ENCODE data around the gene AP2B1. TPM values are rescaled to one million over a fixed set of nuclear protein-coding genes. Genes with fewer than 3 reads are reported as not detected.

The AP2B1 gene
- total and polyA plus RNA-seq, 7 donors = 43.2 to 86.4 (median 53.1) TPM

DNA sequence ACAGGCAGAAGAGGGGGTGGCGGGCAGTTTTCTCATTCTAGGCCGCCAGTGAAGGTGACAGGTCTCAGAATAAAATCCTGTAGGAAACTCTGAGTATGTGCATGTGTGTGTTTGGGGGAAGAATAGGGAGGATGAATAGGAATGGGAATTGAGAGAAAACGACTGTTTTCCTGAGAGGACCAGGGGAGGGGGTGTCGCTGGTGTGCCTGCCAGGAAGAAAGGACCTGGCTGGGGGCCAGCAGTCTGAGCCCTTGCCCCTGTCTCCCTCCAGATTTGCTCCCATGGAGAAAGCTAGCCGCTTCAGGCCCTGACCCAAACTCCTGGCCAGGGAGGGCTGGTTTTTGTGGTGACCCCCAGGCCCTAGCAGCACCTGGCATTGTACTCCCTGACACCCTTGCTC lies 187.9 kb downstream of the AP2B1 start:
- H3K27me3 ChIP-seq = no peaks in the 10 kb centered on the region
- H3K27ac ChIP-seq = peak overlapping the region; percentile 82 to 94 (median 88)
- WGBS, 2 donors = 52 to 70% methylated on average over 5 of the region's 5 CpGs
- DNase-seq = no peak
- no peaks in the 10 kb centered on the region for H3K36me3 ChIP-seq
- intact Hi-C loops (cut with DNase I) = no loop called here
- no peaks in the 10 kb centered on the region for H3K9me3 ChIP-seq
- H3K4me3 ChIP-seq = peak overlapping the region in 3 of 4 donors; percentile 18 to 42 (median 28)
- peaks cover 0 to 57% (median 32%) of the 10 kb centered on the region in 4 donors for H3K4me1 ChIP-seq
- TF ChIP-seq, protein P1, sequence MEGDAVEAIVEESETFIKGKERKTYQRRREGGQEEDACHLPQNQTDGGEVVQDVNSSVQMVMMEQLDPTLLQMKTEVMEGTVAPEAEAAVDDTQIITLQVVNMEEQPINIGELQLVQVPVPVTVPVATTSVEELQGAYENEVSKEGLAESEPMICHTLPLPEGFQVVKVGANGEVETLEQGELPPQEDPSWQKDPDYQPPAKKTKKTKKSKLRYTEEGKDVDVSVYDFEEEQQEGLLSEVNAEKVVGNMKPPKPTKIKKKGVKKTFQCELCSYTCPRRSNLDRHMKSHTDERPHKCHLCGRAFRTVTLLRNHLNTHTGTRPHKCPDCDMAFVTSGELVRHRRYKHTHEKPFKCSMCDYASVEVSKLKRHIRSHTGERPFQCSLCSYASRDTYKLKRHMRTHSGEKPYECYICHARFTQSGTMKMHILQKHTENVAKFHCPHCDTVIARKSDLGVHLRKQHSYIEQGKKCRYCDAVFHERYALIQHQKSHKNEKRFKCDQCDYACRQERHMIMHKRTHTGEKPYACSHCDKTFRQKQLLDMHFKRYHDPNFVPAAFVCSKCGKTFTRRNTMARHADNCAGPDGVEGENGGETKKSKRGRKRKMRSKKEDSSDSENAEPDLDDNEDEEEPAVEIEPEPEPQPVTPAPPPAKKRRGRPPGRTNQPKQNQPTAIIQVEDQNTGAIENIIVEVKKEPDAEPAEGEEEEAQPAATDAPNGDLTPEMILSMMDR (IDR thresholded peaks at IDR 0.05) = no peak
- TF ChIP-seq POLR2AphosphoS5 (IDR thresholded peaks at IDR 0.05) = no peak
- TF ChIP-seq EP300 (IDR thresholded peaks at IDR 0.05) = no peak
- no peak for TF ChIP-seq POLR2A (IDR thresholded peaks at IDR 0.05)

GRCh38 chr17:35775583-35775982 lies 188.5 kb downstream of the AP2B1 start:
- no peaks in the 10 kb centered on the region for H3K9me3 ChIP-seq
- peak overlapping the region in 2 of 4 donors; percentile 28 to 42 for H3K4me3 ChIP-seq
- H3K36me3 ChIP-seq = no peaks in the 10 kb centered on the region
- TF ChIP-seq POLR2A (IDR thresholded peaks at IDR 0.05) (no peak), POLR2AphosphoS5 (IDR thresholded peaks at IDR 0.05) (no peak), EP300 (IDR thresholded peaks at IDR 0.05) (no peak)
- TF ChIP-seq, protein P1 (IDR thresholded peaks at IDR 0.05) = no peak
- peaks cover 0 to 57% (median 32%) of the 10 kb centered on the region in 4 donors for H3K4me1 ChIP-seq
- H3K27me3 ChIP-seq = no peaks in the 10 kb centered on the region
- no peak for DNase-seq
- WGBS, 2 donors = 39 to 52% methylated on average over 6 of the region's 6 CpGs
- intact Hi-C loops (cut with DNase I) = no loop called here
- peak overlapping the region; percentile 82 to 94 (median 88) for H3K27ac ChIP-seq

Small RNA genes within 50 kb of the gene (small RNA-seq; reads per million reads assigned to genes)
- gene AC004134.1 (0 reads per million in 3 donors), gene AC015911.1 (0 reads per million in 3 donors), gene SNORD7 (121 to 196 (median 184) reads per million in 3 donors)

Other genes with a start within 250 kb of the AP2B1 start
- 10 to 100 TPM; 17.8 to 28.0 (median 25.7) TPM for gene SLFN11, start 213.7 kb upstream of the AP2B1 start, total RNA-seq
- 1 to 10 TPM; 1.2 to 4.6 (median 4.3) TPM for gene SLFN11, start 213.7 kb upstream of the AP2B1 start, polyA plus RNA-seq
- 10 to 100 TPM in 2 of 4 donors, 1 to 10 TPM in 2; 6.4 to 19.9 (median 10.2) TPM for gene SLFN12, start 154.8 kb upstream of the AP2B1 start, total RNA-seq
- 1 to 10 TPM in 2 of 3 donors, under 1 TPM in 1; 0.69 to 1.2 (median 1.1) TPM for gene SLFN12, start 154.8 kb upstream of the AP2B1 start, polyA plus RNA-seq
- gene SLFN13, start 138.6 kb upstream of the AP2B1 start, total RNA-seq = 10 to 100 TPM; 11.1 to 19.9 (median 17.8) TPM
- 1 to 10 TPM in 2 of 3 donors, under 1 TPM in 1; 0.23 to 3.0 (median 2.2) TPM for gene SLFN13, start 138.6 kb upstream of the AP2B1 start, polyA plus RNA-seq
- 1 to 10 TPM in 1 of 4 donors, under 1 TPM in 3; 0.27 to 1.2 (median 0.63) TPM for gene SLFN12L, start 49.6 kb upstream of the AP2B1 start, total RNA-seq
- gene SLFN12L, start 49.6 kb upstream of the AP2B1 start, polyA plus RNA-seq = 1 to 10 TPM in 1 of 3 donors, not detected in 2; 1.9 TPM
- not detected for gene SLFN14, start 26.5 kb upstream of the AP2B1 start, total RNA-seq
- not detected for gene SLFN14, start 26.5 kb upstream of the AP2B1 start, polyA plus RNA-seq
- 10 to 100 TPM in 1 of 4 donors, 1 to 10 TPM in 3; 4.6 to 10.4 (median 6.5) TPM for gene PEX12, start 8.8 kb upstream of the AP2B1 start, total RNA-seq
- gene PEX12, start 8.8 kb upstream of the AP2B1 start, polyA plus RNA-seq = 1 to 10 TPM in 2 of 3 donors, under 1 TPM in 1; 0.92 to 2.7 (median 2.4) TPM
- gene RASL10B, start 144.3 kb downstream of the AP2B1 start, total RNA-seq = 1 to 10 TPM; 3.6 to 5.5 (median 3.8) TPM
- gene RASL10B, start 144.3 kb downstream of the AP2B1 start, polyA plus RNA-seq = 1 to 10 TPM in 1 of 3 donors, under 1 TPM in 1, not detected in 1; 0.60 to 1.8 TPM
- gene GAS2L2, start 165.9 kb downstream of the AP2B1 start, total RNA-seq = not detected
- under 1 TPM in 1 of 3 donors, not detected in 2; 0.06 TPM for gene GAS2L2, start 165.9 kb downstream of the AP2B1 start, polyA plus RNA-seq
- not detected for gene C17orf50, start 173.6 kb downstream of the AP2B1 start, total RNA-seq
- under 1 TPM in 1 of 3 donors, not detected in 2; 0.07 TPM for gene C17orf50, start 173.6 kb downstream of the AP2B1 start, polyA plus RNA-seq
- 10 to 100 TPM; 15.8 to 60.8 (median 40.5) TPM for gene MMP28, start 208.3 kb downstream of the AP2B1 start, total RNA-seq
- gene MMP28, start 208.3 kb downstream of the AP2B1 start, polyA plus RNA-seq = 10 to 100 TPM; 24.0 to 52.9 (median 30.3) TPM
- gene TAF15, start 222.2 kb downstream of the AP2B1 start, total RNA-seq = 10 to 100 TPM; 58.1 to 85.9 (median 71.3) TPM
- 100 to 1,000 TPM in 1 of 3 donors, 10 to 100 TPM in 2; 55.9 to 147 (median 58.7) TPM for gene TAF15, start 222.2 kb downstream of the AP2B1 start, polyA plus RNA-seq

All from sigmoid colon (tissue), 7 donors.